ENCODE data around the gene SYTL3.

DNA sequence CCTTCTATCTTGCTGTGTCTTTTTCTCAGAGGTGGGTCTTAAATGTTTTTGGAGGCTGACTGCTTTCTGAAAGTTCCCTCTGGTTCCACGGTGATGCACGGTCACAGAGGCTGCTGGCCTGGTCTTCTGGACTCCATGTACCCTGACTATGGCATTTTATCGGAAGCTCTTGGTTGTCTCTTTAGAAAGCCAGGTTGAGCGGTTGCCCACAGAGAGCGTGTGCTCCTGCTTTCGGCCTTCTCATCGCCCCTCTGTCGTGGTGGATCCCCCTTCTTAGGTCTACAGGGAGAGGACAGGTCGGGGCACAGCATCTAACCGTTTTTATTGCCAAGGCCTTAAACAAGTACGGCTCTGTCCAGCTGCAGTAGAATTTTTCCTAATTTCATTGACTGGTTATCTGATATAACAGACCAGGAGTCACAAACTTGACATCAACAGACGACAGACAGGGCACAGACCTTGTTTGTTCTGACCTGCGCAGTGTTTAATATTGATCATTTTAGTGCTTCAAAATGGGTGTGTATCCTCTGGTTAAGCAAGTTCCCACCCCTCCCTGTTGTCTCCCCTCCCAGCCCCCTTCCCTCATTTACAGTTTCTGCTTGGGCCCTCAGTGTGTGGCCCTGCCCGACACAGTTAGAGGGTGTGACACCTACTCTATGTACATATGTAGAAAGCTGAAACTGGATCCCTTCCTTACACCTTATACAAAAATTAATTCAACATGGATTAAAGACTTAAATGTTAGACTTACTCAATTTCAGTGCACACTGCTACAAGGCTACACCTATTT lies 24.7 kb downstream of the SYTL3 start:
- TF ChIP-seq, protein P1, sequence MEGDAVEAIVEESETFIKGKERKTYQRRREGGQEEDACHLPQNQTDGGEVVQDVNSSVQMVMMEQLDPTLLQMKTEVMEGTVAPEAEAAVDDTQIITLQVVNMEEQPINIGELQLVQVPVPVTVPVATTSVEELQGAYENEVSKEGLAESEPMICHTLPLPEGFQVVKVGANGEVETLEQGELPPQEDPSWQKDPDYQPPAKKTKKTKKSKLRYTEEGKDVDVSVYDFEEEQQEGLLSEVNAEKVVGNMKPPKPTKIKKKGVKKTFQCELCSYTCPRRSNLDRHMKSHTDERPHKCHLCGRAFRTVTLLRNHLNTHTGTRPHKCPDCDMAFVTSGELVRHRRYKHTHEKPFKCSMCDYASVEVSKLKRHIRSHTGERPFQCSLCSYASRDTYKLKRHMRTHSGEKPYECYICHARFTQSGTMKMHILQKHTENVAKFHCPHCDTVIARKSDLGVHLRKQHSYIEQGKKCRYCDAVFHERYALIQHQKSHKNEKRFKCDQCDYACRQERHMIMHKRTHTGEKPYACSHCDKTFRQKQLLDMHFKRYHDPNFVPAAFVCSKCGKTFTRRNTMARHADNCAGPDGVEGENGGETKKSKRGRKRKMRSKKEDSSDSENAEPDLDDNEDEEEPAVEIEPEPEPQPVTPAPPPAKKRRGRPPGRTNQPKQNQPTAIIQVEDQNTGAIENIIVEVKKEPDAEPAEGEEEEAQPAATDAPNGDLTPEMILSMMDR (IDR thresholded peaks at IDR 0.05) = no peak
- TF ChIP-seq POLR2A (IDR thresholded peaks at IDR 0.05) = no peak

All from lower leg skin (tissue), 3 donors.